Smooth muscle cell of the umbilical artery (primary cell): ENCODE measurements around the gene HBEGF. TPM values are rescaled to one million over a fixed set of nuclear protein-coding genes. Genes with fewer than 3 reads are reported as not detected.

Experiments
- total RNA-seq: library from RNA; depleted of rRNA; stranded (reverse); fragments of >200 nt; gene quantifications from 2 replicates; pipeline ENCODE4 v1.2.3, GENCODE V29; 2014

The HBEGF gene
- 7.4 and 27.0 TPM in 2 replicates for total RNA-seq

GRCh38 chr5:140346348-140347221 lies at the start of gene HBEGF:
TSS of gene HBEGF (minus strand) at chr5:140346603. CDS start at chr5:140346328, 275 bp downstream.

GRCh38 chr5:140360101-140360500 lies 13.7 kb upstream of the HBEGF start, which contains the start of gene SLC4A9:
TSS of gene SLC4A9 (plus strand) at chr5:140360194. CDS start at chr5:140360237, 43 bp downstream.

GRCh38 chr5:140302786-140303639 lies 43.4 kb downstream of the HBEGF start, which contains the start of gene PFDN1:
TSS of gene PFDN1 (minus strand) at chr5:140303101. CDS start at chr5:140303073, 28 bp downstream.

Other genes starting within 250 kb of the HBEGF start
- gene PURA, start 232.5 kb downstream of the HBEGF start, total RNA-seq = 30.2 and 30.6 TPM in 2 replicates
- 16.2 and 18.7 TPM in 2 replicates for gene IGIP, start 220.7 kb downstream of the HBEGF start, total RNA-seq
- 5.0 and 6.0 TPM in 2 replicates for gene CYSTM1, start 171.4 kb downstream of the HBEGF start, total RNA-seq
- 38.0 and 55.9 TPM in 2 replicates for gene PFDN1, start 43.5 kb downstream of the HBEGF start, total RNA-seq
- not detected in 2 replicates for gene SLC4A9, start 13.6 kb upstream of the HBEGF start, total RNA-seq
- gene ANKHD1, start 55.2 kb upstream of the HBEGF start, total RNA-seq = 43.9 and 69.1 TPM in 2 replicates
- 0.28 TPM in 1 of 2 replicates, not detected in the other for gene EIF4EBP3, start 201.1 kb upstream of the HBEGF start, total RNA-seq
- gene SRA1, start 210.9 kb upstream of the HBEGF start, total RNA-seq = 37.7 and 40.6 TPM in 2 replicates
- 19.2 and 24.1 TPM in 2 replicates for gene APBB3, start 218.0 kb upstream of the HBEGF start, total RNA-seq
- 13.1 and 35.8 TPM in 2 replicates for gene SLC35A4, start 218.2 kb upstream of the HBEGF start, total RNA-seq